H1 (cell line): ENCODE data around the gene STX8. TPM values are rescaled to one million over a fixed set of nuclear protein-coding genes. Genes with fewer than 3 reads are reported as not detected.

ENCODE experiments used
- CBX5 ChIP-seq: fragments of 300-800, 300-1000 bp; sonication (generic); IDR thresholded peaks from 2 replicates; pipeline ENCODE4 v1.7.1; 2016; ENCODE audit warnings: antibody characterized with exemption, low read length, low read depth
- CEBPB ChIP-seq: IDR thresholded peaks from 2 replicates; pipeline ENCODE4 v1.6.1; 2012; ENCODE audit warnings: low read depth, low read length
- CHD2 ChIP-seq: IDR thresholded peaks from 2 replicates; pipeline ENCODE4 v1.6.1; 2012; ENCODE audit warnings: low read length, improper control_type of control experiment
- EP300 ChIP-seq, 2 experiments: IDR thresholded peaks; 1 replicate in 1 of 2; 2 replicates in 1 of 2; pipeline ENCODE4 v1.6.1; 2011 to 2012; ENCODE audit warnings: low read depth in 2 of 2, low read length in 2 of 2, mild to moderate bottlenecking in 2 of 2, borderline replicate concordance in 1 of 2, inconsistent platforms in 1 of 2, moderate library complexity in 1 of 2
- FOSL1 ChIP-seq: IDR thresholded peaks from 2 replicates; pipeline ENCODE4 v1.6.1; 2011; ENCODE audit warnings: mild to moderate bottlenecking, low read depth, low read length, moderate library complexity; ENCODE audit not compliant: insufficient read depth
- KDM4A ChIP-seq: IDR thresholded peaks from one replicate; pipeline ENCODE4 v1.7.1; 2012; ENCODE audit warnings: low read depth, mild to moderate bottlenecking, moderate library complexity, low read length, inconsistent platforms; ENCODE audit not compliant: severe bottlenecking
- NRF1 ChIP-seq: IDR thresholded peaks from 2 replicates; pipeline ENCODE4 v1.6.1; 2011; ENCODE audit warnings: mild to moderate bottlenecking, low read depth, low read length, improper control_type of control experiment
- POLR2A ChIP-seq, 2 experiments: IDR thresholded peaks; 1 replicate in 1 of 2; 2 replicates in 1 of 2; pipeline ENCODE4 v1.6.1; 2011; ENCODE audit warnings: low read depth in 2 of 2, low read length in 2 of 2, mild to moderate bottlenecking in 2 of 2; ENCODE audit errors: control extremely low read depth in 1 of 2
- polyA plus RNA-seq, 7 experiments: library from polyadenylated mRNA; depleted of rRNA in 3 of 7; stranded (reverse) in 5 of 7; unstranded in 2 of 7; fragments of >200 nt in 5 of 7; fragments of 200-250 nt in 2 of 7; gene quantifications; 1 replicate in 5 of 7; 2 replicates in 1 of 7; 4 replicates in 1 of 7; pipeline versions ENCODE4 v1.2.1 to v1.2.3, GENCODE V29; 2011 to 2013; ENCODE audit warnings: missing spikeins in 2 of 7, mixed read lengths in 2 of 7
- total RNA-seq: library from RNA; stranded (reverse); fragmentation: NEBNext Ultra II Directional; extraction: Animal tissue kit (Norgen Biotek cat#: 25700); gene quantifications from 2 replicates; pipeline ENCODE4 v1.2.1, GENCODE V29; 2021
- TF ChIP-seq, protein P1 (sequence below): fragments of 300-600 bp; sonication (generic); IDR thresholded peaks from 2 replicates; pipeline ENCODE4 v1.7.1; 2012; ENCODE audit warnings: low read length, moderate library complexity, mild to moderate bottlenecking, inconsistent platforms; ENCODE audit not compliant: insufficient replicate concordance

The STX8 gene
- total and polyA plus RNA-seq, 2 of the 8 experiments (the other 6 are each of a cell fraction or from before 2014, with no cell fraction given): 22.8 to 42.5 TPM

- TF ChIP-seq, protein P1, sequence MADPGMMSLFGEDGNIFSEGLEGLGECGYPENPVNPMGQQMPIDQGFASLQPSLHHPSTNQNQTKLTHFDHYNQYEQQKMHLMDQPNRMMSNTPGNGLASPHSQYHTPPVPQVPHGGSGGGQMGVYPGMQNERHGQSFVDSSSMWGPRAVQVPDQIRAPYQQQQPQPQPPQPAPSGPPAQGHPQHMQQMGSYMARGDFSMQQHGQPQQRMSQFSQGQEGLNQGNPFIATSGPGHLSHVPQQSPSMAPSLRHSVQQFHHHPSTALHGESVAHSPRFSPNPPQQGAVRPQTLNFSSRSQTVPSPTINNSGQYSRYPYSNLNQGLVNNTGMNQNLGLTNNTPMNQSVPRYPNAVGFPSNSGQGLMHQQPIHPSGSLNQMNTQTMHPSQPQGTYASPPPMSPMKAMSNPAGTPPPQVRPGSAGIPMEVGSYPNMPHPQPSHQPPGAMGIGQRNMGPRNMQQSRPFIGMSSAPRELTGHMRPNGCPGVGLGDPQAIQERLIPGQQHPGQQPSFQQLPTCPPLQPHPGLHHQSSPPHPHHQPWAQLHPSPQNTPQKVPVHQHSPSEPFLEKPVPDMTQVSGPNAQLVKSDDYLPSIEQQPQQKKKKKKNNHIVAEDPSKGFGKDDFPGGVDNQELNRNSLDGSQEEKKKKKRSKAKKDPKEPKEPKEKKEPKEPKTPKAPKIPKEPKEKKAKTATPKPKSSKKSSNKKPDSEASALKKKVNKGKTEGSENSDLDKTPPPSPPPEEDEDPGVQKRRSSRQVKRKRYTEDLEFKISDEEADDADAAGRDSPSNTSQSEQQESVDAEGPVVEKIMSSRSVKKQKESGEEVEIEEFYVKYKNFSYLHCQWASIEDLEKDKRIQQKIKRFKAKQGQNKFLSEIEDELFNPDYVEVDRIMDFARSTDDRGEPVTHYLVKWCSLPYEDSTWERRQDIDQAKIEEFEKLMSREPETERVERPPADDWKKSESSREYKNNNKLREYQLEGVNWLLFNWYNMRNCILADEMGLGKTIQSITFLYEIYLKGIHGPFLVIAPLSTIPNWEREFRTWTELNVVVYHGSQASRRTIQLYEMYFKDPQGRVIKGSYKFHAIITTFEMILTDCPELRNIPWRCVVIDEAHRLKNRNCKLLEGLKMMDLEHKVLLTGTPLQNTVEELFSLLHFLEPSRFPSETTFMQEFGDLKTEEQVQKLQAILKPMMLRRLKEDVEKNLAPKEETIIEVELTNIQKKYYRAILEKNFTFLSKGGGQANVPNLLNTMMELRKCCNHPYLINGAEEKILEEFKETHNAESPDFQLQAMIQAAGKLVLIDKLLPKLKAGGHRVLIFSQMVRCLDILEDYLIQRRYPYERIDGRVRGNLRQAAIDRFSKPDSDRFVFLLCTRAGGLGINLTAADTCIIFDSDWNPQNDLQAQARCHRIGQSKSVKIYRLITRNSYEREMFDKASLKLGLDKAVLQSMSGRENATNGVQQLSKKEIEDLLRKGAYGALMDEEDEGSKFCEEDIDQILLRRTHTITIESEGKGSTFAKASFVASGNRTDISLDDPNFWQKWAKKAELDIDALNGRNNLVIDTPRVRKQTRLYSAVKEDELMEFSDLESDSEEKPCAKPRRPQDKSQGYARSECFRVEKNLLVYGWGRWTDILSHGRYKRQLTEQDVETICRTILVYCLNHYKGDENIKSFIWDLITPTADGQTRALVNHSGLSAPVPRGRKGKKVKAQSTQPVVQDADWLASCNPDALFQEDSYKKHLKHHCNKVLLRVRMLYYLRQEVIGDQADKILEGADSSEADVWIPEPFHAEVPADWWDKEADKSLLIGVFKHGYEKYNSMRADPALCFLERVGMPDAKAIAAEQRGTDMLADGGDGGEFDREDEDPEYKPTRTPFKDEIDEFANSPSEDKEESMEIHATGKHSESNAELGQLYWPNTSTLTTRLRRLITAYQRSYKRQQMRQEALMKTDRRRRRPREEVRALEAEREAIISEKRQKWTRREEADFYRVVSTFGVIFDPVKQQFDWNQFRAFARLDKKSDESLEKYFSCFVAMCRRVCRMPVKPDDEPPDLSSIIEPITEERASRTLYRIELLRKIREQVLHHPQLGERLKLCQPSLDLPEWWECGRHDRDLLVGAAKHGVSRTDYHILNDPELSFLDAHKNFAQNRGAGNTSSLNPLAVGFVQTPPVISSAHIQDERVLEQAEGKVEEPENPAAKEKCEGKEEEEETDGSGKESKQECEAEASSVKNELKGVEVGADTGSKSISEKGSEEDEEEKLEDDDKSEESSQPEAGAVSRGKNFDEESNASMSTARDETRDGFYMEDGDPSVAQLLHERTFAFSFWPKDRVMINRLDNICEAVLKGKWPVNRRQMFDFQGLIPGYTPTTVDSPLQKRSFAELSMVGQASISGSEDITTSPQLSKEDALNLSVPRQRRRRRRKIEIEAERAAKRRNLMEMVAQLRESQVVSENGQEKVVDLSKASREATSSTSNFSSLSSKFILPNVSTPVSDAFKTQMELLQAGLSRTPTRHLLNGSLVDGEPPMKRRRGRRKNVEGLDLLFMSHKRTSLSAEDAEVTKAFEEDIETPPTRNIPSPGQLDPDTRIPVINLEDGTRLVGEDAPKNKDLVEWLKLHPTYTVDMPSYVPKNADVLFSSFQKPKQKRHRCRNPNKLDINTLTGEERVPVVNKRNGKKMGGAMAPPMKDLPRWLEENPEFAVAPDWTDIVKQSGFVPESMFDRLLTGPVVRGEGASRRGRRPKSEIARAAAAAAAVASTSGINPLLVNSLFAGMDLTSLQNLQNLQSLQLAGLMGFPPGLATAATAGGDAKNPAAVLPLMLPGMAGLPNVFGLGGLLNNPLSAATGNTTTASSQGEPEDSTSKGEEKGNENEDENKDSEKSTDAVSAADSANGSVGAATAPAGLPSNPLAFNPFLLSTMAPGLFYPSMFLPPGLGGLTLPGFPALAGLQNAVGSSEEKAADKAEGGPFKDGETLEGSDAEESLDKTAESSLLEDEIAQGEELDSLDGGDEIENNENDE: no peak
- TF ChIP-seq NRF1 (no peak), POLR2A (IDR thresholded peaks at IDR 0.05; ENCODE audit: control extremely low read depth in 1 of 2, low read depth in 2 of 2, low read length in 2 of 2) (no peak), EP300 (IDR thresholded peaks at IDR 0.05; ENCODE audit: borderline replicate concordance in 1 of 2, low read depth in 2 of 2, low read length in 2 of 2) (no peak), FOSL1 (no peak), CHD2 (no peak), CEBPB (no peak), CBX5 (no peak), KDM4A (no peak)
These were observed 324.3 kb downstream of the STX8 start (continued) for GRCh38 chr17:9251273-9251672.
